Measurements from ENCODE around the gene ARRB1. TPM values are rescaled to one million over a fixed set of nuclear protein-coding genes. Genes with fewer than 3 reads are reported as not detected.

The ARRB1 gene
- total and polyA plus RNA-seq, 2 donors: 31.4 to 34.5 TPM

GRCh38 chr11:75241036-75241905 lies 110.2 kb downstream of the ARRB1 start:
- no peaks in the 10 kb centered on the region for H3K36me3 ChIP-seq (ENCODE audit: insufficient read depth)
- WGBS: under 1% methylated on average over 140 of the region's 140 CpGs
- peak; percentile 45 for DNase-seq (ENCODE audit: extremely low spot score)
- H3K4me1 ChIP-seq (ENCODE audit: insufficient read depth): peaks cover 2% of the 10 kb centered on the region
- H3K27ac ChIP-seq (ENCODE audit: low read depth): no peak overlapping the region
- H3K4me3 ChIP-seq (ENCODE audit: low read depth, low read length): peak overlapping the region; percentile 40

- Histone ChIP-seq H3K4me1 (ENCODE audit: insufficient read depth) (peaks cover 2% of the 10 kb centered on the region), H3K27ac (ENCODE audit: low read depth) (no peak within 1 kb of the TSS), H3K4me3 (ENCODE audit: low read depth, low read length) (peak within 1 kb of the TSS; percentile 40), H3K36me3 (ENCODE audit: insufficient read depth) (no peaks in the 10 kb centered on the region)
- DNase-seq (ENCODE audit: extremely low spot score): no peak
- WGBS: 2% methylated on average over 58 of the region's 58 CpGs
These were observed 111.0 kb downstream of the ARRB1 start, which contains the start of gene TPBGL for GRCh38 chr11:75240311-75241035. TSS of gene TPBGL (plus strand) at chr11:75240774. CDS start at chr11:75241050, 276 bp downstream.

- no peak for DNase-seq (ENCODE audit: extremely low spot score)
- Histone ChIP-seq H3K4me3 (ENCODE audit: low read depth, low read length) (no peak overlapping the region), H3K27ac (ENCODE audit: low read depth) (no peak overlapping the region), H3K4me1 (ENCODE audit: insufficient read depth) (peaks cover 2% of the 10 kb centered on the region), H3K36me3 (ENCODE audit: insufficient read depth) (no peaks in the 10 kb centered on the region)
- WGBS: 48% methylated on average over 10 of the region's 10 CpGs
These were observed 111.8 kb downstream of the ARRB1 start for GRCh38 chr11:75239531-75240290.

- H3K4me1 ChIP-seq (ENCODE audit: insufficient read depth): peaks cover 2% of the 10 kb centered on the region
- no peaks in the 10 kb centered on the region for H3K36me3 ChIP-seq (ENCODE audit: insufficient read depth)
These were observed 112.6 kb downstream of the ARRB1 start for GRCh38 chr11:75238595-75239440.

GRCh38 chr11:75237050-75237449 lies 114.4 kb downstream of the ARRB1 start:
- DNase-seq (ENCODE audit: extremely low spot score): no peak

More at GRCh38 chr11:75238595-75239440, 112.6 kb downstream of the ARRB1 start:
- Histone ChIP-seq H3K27ac (ENCODE audit: low read depth) (no peak overlapping the region), H3K4me3 (ENCODE audit: low read depth, low read length) (no peak overlapping the region)
- WGBS: 78% methylated on average over 9 of the region's 9 CpGs
- no peak for DNase-seq (ENCODE audit: extremely low spot score)

GRCh38 chr11:75236062-75236461 lies 115.4 kb downstream of the ARRB1 start:
- no peaks in the 10 kb centered on the region for H3K36me3 ChIP-seq (ENCODE audit: insufficient read depth)
- no peak overlapping the region for H3K4me3 ChIP-seq (ENCODE audit: low read depth, low read length)
- WGBS: 38% methylated on average over 8 of the region's 8 CpGs
- no peak for DNase-seq (ENCODE audit: extremely low spot score)
- no peak overlapping the region for H3K27ac ChIP-seq (ENCODE audit: low read depth)
- no peaks in the 10 kb centered on the region for H3K4me1 ChIP-seq (ENCODE audit: insufficient read depth)

More at GRCh38 chr11:75237050-75237449, 114.4 kb downstream of the ARRB1 start:
- 82% methylated on average over 8 of the region's 8 CpGs for WGBS
- Histone ChIP-seq H3K4me1 (ENCODE audit: insufficient read depth) (no peaks in the 10 kb centered on the region), H3K36me3 (ENCODE audit: insufficient read depth) (no peaks in the 10 kb centered on the region), H3K27ac (ENCODE audit: low read depth) (no peak overlapping the region), H3K4me3 (ENCODE audit: low read depth, low read length) (no peak overlapping the region)

GRCh38 chr11:75233754-75234172 lies 117.7 kb downstream of the ARRB1 start:
- DNase-seq (ENCODE audit: extremely low spot score): no peak
- H3K36me3 ChIP-seq (ENCODE audit: insufficient read depth): no peaks in the 10 kb centered on the region
- no peaks in the 10 kb centered on the region for H3K4me1 ChIP-seq (ENCODE audit: insufficient read depth)
- no peak overlapping the region for H3K27ac ChIP-seq (ENCODE audit: low read depth)
- no peak overlapping the region for H3K4me3 ChIP-seq (ENCODE audit: low read depth, low read length)
- WGBS: 46% methylated on average over 3 of the region's 3 CpGs

GRCh38 chr11:75230621-75231020 lies 120.8 kb downstream of the ARRB1 start:
- 80% methylated on average over 2 of the region's 2 CpGs for WGBS
- no peaks in the 10 kb centered on the region for H3K36me3 ChIP-seq (ENCODE audit: insufficient read depth)

GRCh38 chr11:75229466-75229865 lies 122.0 kb downstream of the ARRB1 start:
- Histone ChIP-seq H3K27ac (ENCODE audit: low read depth) (no peak overlapping the region), H3K36me3 (ENCODE audit: insufficient read depth) (no peaks in the 10 kb centered on the region), H3K4me1 (ENCODE audit: insufficient read depth) (no peaks in the 10 kb centered on the region), H3K4me3 (ENCODE audit: low read depth, low read length) (no peak overlapping the region)
- DNase-seq (ENCODE audit: extremely low spot score): no peak
- WGBS: 49% methylated on average over 2 of the region's 2 CpGs

More at GRCh38 chr11:75230621-75231020, 120.8 kb downstream of the ARRB1 start:
- Histone ChIP-seq H3K4me1 (ENCODE audit: insufficient read depth) (no peaks in the 10 kb centered on the region), H3K27ac (ENCODE audit: low read depth) (no peak overlapping the region), H3K4me3 (ENCODE audit: low read depth, low read length) (no peak overlapping the region)
- DNase-seq (ENCODE audit: extremely low spot score): no peak

- H3K4me1 ChIP-seq (ENCODE audit: insufficient read depth): no peaks in the 10 kb centered on the region
- H3K27ac ChIP-seq (ENCODE audit: low read depth): no peak overlapping the region
- 56% methylated on average over 4 of the region's 4 CpGs for WGBS
- H3K4me3 ChIP-seq (ENCODE audit: low read depth, low read length): no peak overlapping the region
- DNase-seq (ENCODE audit: extremely low spot score): no peak
- no peaks in the 10 kb centered on the region for H3K36me3 ChIP-seq (ENCODE audit: insufficient read depth)
These were observed 125.7 kb downstream of the ARRB1 start for GRCh38 chr11:75225794-75226193.

- no peaks in the 10 kb centered on the region for H3K4me1 ChIP-seq (ENCODE audit: insufficient read depth)
- no peaks in the 10 kb centered on the region for H3K36me3 ChIP-seq (ENCODE audit: insufficient read depth)
- no peak overlapping the region for H3K4me3 ChIP-seq (ENCODE audit: low read depth, low read length)
- H3K27ac ChIP-seq (ENCODE audit: low read depth): no peak overlapping the region
- whole genome bisulfite sequencing: 44% methylated on average over 5 of the region's 5 CpGs
- no peak for DNase-seq (ENCODE audit: extremely low spot score)
These were observed 127.4 kb downstream of the ARRB1 start for GRCh38 chr11:75223954-75224643.

- no peaks in the 10 kb centered on the region for H3K36me3 ChIP-seq (ENCODE audit: insufficient read depth)
These were observed 131.6 kb downstream of the ARRB1 start for GRCh38 chr11:75219869-75220268.

More at GRCh38 chr11:75219869-75220268, 131.6 kb downstream of the ARRB1 start:
- WGBS: 49% methylated on average over 2 of the region's 2 CpGs
- Histone ChIP-seq H3K4me3 (ENCODE audit: low read depth, low read length) (no peak overlapping the region), H3K4me1 (ENCODE audit: insufficient read depth) (no peaks in the 10 kb centered on the region), H3K27ac (ENCODE audit: low read depth) (no peak overlapping the region)
- DNase-seq (ENCODE audit: extremely low spot score): no peak

Data from urinary bladder (tissue), 4 donors.